Measurements from ENCODE around the gene MED1. TPM values are rescaled to one million over a fixed set of nuclear protein-coding genes. Genes with fewer than 3 reads are reported as not detected.

Gene MED1
- total RNA-seq, 1 donor from 2014 or later = 14.6 TPM

DNA sequence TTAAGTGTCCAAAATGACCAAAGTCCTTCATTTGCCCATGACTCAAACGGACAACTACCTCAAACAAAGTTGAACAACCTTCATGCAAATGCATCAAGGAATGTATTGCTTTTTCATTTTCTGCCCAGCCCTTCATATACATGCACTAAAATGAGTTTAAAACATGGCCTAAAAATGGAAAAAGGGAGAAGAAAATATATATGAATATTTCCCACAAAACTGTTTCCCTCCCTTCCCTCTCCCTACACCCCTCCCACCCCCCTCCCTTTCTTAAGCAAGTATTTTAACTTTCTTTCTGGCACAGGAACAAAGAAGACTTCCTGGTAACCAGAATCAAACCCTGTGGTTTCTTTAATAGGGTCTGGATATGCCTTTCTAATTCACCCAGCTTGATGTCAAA, 44.1 kb downstream of the MED1 start:
- no peak for TF ChIP-seq CTCF (conservative IDR thresholded peaks at IDR 0.05; ENCODE audit: low read depth, low read length)
- H3K4me3 ChIP-seq (ENCODE audit: low read depth, low read length) = no peak overlapping the region
- no peak for DNase-seq (ENCODE audit: low read depth)

GRCh38 chr17:39405436-39405835, 45.6 kb downstream of the MED1 start:
- H3K4me3 ChIP-seq (ENCODE audit: low read depth, low read length) = no peak overlapping the region
- TF ChIP-seq CTCF (conservative IDR thresholded peaks at IDR 0.05; ENCODE audit: low read depth, low read length) = no peak
- DNase-seq (ENCODE audit: low read depth) = no peak

GRCh38 chr17:39404542-39405378, 46.3 kb downstream of the MED1 start:
- no peak overlapping the region for H3K4me3 ChIP-seq (ENCODE audit: low read depth, low read length)
- peak; percentile 47 for DNase-seq (ENCODE audit: low read depth)
- TF ChIP-seq CTCF (conservative IDR thresholded peaks at IDR 0.05; ENCODE audit: low read depth, low read length) = no peak

DNA sequence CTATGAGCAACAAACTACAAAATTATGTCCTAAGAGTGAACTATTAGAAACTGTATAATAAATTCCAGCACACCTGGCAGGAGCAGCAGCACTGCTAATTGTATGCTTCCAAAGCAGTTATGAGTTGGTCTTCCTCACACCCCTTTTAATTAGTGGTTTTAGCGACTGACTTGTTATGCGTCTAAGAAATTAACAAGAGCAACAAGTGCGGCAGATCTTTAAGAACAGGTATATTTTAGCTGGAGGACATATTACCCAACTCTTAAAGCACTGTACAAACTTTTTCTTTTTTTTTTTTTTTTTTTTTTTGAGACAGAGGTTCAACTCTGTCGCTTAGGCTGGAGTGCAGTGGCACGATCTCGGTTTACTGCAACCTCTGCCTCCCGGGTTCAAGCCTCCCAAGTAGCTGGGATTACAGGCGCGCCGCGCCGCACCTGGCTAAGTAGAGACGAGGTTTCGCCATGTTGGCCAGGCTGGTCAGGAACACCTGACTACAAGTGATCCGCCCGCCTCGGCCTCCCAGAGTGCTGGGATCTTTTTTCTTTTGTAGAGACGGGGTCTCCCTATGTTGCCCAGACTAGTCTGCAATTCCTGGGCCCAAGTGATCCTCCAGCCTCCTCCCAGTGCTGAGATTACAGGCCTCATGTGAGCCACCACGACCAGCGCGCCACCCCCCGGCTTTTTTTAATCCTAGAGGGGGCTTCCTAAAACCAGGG, 48.0 kb downstream of the MED1 start:
- TF ChIP-seq CTCF (conservative IDR thresholded peaks at IDR 0.05; ENCODE audit: low read depth, low read length) = no peak
- H3K4me3 ChIP-seq (ENCODE audit: low read depth, low read length) = no peak overlapping the region

DNA sequence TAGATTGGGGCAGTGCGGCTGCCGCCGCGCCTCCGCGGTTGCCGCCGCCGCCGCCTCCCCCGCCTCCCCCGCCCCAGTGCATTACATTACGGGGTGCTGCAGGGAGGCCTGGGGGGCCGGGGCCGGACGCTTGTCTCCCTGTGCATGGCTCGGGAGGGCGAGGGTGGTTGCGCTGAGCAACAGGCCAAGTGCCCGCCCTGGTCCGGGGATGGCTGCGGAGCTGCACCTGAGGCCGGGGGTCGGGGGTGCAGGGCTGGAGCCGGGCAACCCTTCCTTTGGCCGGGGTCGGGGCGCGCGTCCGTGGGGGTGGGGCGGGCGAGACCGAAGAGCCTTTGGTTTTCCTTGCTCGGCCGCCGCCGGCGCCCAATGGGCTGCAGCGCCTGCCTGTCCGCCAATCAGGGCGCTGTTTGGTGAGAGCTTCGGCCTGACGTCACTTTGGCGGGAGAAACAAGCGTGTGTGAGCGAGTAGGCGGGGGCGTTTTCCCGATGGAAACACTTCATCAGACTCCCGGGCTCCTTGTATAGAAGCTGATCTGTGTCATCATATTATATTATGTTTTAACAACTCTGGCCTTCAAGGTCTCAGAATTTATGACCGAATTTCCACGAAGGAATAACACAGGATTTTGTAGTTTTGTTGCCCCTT, 48.7 kb downstream of the MED1 start:
- DNase-seq (ENCODE audit: low read depth) = no peak
- H3K4me3 ChIP-seq (ENCODE audit: low read depth, low read length) = peak overlapping the region; percentile 95
- TF ChIP-seq CTCF (conservative IDR thresholded peaks at IDR 0.05; ENCODE audit: low read depth, low read length) = no peak

More for the DNA sequence above, 48.0 kb downstream of the MED1 start:
- DNase-seq (ENCODE audit: low read depth) = no peak

- peak within 1 kb of the TSS; percentile 95 for H3K4me3 ChIP-seq (ENCODE audit: low read depth, low read length)
- no peak for TF ChIP-seq CTCF (conservative IDR thresholded peaks at IDR 0.05; ENCODE audit: low read depth, low read length)
- DNase-seq (ENCODE audit: low read depth) = no peak
These were observed 49.4 kb downstream of the MED1 start, which contains the start of gene FBXL20 for GRCh38 chr17:39401412-39402243. Gene FBXL20 (minus strand): TSS chr17:39401626. CDS start chr17:39401402, 224 bp downstream.
